Suprapubic skin (tissue), 4 donors: ENCODE measurements around the gene KTI12.
"Not testable (repeated sequence)": the region's sequence is repeated elsewhere in the genome, so short reads cannot be mapped to it uniquely, and the experiment has no call there.

Source experiments
- CTCF ChIP-seq, 2 donors: fragments of 200-600 bp in 1 of 2; fragments of 450-650 bp in 1 of 2; sonication (generic) in 1 of 2; IDR thresholded peaks; one replicate each; pipeline ENCODE4 v1.5.1; 2016 to 2019; ENCODE audit warnings: antibody characterized with exemption in 2 of 2, mild to moderate bottlenecking in 1 of 2, moderate library complexity in 1 of 2
- POLR2A ChIP-seq, 2 donors: fragments of 450-650 bp; IDR thresholded peaks; one replicate each; pipeline ENCODE4 v1.6.1; 2017; ENCODE audit warnings: antibody characterized with exemption in 2 of 2, mild to moderate bottlenecking in 2 of 2, moderate library complexity in 2 of 2
- POLR2AphosphoS5 ChIP-seq, 3 donors: sonication (generic); formaldehyde crosslinking; IDR thresholded peaks; one replicate each; pipeline ENCODE4 v1.6.1; 2017; ENCODE audit warnings: antibody characterized with exemption in 3 of 3

- not testable (repeated sequence) for TF ChIP-seq CTCF, POLR2AphosphoS5, POLR2A (IDR thresholded peaks at IDR 0.05)
Measured at GRCh38 chr1:52028839-52029238, 4.8 kb downstream of the KTI12 start.
